HG03439 (cell line): ENCODE data around the gene CCND1.
A peak's percentile ranks its signal among the peaks of the same experiment; 100 is the strongest.

Experiments
- ATAC-seq: cut with Tn5 transposase; IDR thresholded peaks from one replicate; pipeline ENCODE4 v1.9.1; 2021; ENCODE audit warnings: mild to moderate bottlenecking, moderate library complexity; ENCODE audit not compliant: unreplicated experiment

Gene CCND1

DNA sequence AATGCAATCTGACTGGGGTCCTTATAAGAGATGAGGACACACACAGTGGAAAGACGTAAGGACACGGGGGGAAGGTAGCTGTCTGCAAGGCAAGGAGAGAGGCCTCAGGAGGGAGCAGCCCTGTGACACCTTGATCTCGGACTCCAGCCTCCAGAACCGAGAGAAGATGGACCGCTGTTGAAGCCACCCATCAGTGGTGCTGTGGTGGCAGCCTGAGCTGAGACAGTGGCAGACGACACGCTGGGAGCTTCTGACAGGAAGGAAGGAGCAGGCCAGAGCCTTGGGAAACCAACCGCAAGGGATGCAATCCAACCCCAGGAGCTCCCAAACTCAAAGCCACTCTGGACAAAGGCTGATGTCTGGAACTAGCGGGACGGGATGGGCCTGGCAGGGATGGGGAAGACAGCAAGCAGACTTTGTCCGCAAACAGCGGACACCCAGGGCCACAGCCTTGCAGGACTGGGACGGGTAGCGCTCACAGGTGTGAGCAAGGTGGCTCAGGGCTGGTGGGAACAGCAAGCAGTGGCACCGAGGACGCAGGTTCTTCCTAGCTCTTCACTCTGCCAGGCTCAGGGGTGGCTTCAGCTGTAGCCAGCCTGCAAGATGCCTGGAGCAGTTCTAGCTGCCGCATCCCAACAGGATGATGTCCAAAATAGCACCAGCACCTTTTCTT lies 23.3 kb downstream of the CCND1 start:
- no peak for ATAC-seq

DNA sequence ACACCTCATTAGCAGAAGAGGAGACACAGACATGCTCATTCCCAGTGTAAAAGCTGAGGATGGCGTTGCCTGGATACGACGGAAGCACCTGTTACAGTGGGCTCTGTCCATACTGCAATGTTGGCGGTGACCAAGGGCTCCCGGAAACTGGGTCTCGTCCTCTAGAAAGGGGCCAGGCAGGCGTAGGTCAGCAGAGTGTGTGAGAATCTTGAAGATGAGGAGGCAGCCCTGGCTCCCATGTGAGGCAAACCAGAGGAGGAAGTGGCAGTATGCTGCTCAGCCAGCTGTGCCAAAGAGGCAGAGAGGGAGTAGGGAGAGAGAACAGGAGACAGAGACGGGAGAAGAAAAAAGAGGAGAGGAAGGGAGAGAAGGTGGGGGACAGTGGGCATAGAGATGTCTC lies 23.9 kb downstream of the CCND1 start:
- no peak for ATAC-seq

DNA sequence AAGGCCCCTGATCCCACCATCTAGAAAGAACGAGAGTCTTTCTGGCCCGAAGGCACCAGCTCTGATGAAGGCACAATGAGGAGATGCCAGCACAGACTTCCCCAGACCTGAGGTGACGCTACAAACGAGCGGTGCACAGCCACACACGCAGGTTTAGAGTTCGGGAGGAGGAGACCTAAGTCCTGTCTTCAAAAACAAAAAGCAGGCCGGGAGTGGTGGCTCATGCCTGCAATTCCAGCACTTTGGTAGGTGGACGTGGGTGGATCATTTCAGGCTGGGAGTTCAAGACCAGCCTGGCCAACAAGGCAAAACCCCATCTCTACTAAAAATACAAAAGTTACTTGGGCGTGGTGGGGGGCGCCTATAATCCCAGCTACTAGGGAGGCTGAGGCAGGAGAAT lies 24.7 kb downstream of the CCND1 start:
- no peak for ATAC-seq

DNA sequence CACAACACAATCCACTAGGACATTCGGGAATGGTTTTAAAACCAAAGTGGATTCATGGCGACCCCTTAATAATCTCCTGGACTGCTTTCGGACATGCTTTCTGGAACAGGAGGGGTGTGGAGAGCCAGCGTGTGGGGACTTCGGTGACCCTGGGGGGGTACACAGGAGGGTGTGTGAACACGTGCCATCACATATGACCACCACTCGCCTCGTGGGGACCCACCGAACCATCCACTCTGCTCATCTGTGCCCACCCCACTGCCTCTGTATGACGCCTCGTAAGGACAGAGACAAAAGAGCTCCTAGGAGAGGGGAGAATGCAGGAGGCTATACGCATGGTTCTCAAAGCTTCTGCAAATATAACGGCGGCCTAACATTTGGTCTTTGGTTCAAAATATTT lies 25.3 kb downstream of the CCND1 start:
- ATAC-seq, result no peak

DNA sequence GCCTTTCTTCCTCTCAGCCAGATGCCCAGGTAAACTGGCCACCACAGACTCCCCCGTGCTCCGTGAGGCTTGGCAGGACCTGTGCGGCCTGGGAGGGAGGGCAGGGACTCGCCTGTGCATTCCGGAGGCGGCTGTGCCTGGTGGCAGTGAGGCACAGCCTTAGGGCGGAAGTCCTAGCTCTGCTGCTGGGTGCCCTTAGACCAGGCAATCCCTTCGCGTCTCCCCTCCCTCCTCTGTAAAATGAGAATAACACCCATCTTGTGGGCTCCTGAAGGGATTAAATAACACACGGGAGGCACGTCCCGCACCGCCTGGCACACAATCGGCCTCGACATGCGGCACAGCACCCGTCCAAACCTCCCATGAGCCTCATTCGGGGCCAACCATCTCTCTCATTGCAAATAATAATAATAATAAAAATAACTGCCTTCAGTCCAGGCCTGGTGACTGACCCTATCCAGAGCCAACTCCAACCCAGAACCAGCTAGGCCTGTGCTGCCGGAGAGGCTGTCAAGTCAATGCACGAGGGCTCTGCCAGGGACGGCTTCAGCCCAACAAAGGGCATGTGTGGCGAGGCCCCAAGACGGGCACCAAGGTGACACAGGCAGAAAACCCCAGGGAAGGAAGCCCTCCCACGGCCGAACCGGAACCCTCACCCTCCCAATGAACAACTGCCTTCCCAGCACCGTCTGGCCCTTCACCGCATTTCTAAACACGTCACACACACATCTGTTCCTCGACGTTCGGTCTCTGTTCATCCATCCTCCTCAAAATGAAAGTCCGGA lies 26.0 kb downstream of the CCND1 start:
- ATAC-seq, result no peak

DNA sequence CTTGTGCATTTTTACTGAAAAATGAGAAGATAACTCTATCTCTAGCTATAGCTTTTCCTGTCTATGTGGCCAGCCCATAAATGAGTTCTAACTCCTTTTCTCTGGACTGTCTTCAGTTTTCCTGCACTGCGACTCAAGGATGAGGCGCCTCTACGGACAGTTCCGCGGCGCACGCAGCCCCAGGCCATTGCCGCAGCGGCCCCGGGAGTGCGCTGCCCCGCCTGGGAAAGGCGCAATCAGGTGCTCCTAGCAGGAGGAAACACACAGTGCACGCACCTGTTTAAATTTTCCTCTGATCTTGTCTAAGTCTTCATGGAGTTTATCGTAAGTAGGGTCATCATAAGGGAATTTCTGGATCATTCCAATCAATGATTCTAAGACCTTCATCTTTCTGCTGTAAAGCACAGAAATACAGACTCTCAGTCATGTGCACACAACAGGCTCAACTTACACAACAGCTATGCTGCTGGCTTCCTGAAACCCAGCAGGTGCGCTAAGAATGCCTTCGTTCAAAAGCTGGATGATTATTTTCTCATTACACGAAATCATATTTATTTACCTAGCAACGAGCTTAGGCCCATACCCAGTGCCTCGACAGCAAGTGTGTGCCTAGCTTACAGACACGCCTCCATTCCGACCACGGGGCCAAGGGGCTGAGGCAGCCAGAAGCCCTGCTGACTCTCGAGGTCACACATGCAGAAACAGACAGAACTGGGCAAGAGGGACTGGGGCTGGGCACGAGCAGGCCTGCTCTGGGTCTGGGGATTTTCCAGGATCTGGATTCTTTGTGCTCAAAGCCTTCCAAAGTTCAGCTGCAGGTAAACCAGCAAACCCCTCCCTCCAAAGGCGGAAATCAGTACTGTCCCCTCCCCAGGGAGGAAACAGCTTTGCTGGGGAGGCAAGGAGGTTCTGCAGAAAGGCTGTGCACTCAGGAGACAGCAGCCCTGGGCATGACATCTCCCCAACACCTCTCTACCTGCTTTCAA lies 27.0 kb downstream of the CCND1 start:
- ATAC-seq, result no peak

DNA sequence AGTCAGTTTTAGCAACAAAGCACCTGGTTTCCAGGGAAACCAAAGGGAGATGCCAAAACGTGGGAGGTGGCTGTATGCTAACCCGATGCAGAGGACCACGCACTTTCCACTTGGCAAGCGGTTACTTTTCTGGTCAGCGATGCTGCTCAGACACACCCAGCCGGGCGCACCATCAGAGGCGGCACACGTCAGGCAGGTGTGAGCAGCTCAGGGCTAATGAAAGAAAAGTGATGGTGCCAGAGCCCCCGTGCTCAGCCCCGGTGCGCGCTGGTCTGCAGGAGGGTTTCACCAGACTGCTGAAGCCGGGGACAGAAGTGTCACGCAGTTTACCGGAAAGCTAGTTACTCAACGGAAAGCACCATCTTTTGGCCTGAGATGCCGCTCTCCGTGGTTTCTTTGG lies 28.5 kb downstream of the CCND1 start:
- no peak for ATAC-seq

DNA sequence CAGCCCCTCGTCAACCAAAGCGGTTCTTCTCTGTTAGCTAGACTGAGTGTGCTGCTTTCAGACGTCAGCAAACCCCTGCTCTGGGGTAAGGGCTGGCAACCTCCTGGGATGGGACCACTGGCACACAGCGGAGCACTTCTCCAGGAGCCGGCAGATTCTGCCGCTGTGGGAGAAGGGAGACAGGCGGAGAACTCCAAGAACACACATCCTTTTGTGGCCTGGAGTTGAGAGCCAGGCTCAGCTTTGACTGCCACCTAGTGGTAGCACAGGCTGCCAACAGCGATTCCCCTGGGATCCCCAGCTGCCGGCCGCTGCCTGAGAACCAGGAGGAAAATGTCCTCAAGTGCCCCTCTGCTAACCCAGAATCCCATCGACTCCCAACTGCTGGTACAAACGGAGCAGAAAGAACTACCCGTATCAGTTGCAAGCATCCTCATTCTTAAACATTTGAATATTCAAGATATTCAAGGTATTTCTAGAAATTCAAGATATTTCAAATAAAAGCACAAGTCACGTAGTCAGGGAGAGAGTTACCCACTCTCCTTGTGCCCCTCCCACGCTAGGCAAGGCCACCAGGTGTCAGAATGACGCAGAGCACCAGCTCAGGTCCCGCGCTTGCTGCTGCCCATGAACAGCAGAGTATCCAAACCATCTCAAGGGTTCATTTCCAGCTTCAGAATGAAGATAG lies 29.3 kb downstream of the CCND1 start:
- ATAC-seq, result no peak

DNA sequence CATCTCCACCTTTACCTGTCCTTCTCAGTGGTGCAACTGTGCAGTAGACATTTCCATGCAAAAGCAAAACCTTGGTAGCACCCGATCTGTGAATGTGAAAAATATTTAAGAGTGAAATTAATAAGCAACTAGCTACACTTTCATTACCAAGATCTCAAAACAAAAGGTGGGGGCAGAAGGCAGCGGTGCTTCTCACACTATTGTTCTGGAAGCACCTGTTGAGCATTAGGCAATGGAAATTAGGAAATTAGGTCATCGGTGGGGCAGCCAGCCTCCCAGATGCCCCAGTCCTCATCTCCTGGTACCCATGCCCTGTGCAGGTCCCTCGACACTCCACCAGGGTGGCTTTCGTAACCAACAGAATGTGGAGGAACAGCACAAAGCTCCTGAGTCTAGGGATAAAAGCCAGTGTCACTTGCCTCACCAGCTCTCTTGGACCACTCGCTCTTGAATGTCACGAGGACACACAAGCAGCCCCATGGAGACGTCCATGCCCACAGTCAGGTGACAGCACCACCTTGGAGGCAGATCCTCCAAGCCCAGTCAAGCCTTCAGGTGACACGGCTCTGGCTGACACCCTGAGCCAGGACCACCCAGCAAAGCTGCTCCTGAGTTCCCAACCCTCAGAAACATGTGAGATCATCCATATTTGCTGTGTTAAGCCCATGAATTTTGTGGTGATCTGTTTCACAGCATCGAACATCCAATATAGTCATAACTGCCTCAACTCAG lies 30.9 kb downstream of the CCND1 start:
- ATAC-seq, result no peak

DNA sequence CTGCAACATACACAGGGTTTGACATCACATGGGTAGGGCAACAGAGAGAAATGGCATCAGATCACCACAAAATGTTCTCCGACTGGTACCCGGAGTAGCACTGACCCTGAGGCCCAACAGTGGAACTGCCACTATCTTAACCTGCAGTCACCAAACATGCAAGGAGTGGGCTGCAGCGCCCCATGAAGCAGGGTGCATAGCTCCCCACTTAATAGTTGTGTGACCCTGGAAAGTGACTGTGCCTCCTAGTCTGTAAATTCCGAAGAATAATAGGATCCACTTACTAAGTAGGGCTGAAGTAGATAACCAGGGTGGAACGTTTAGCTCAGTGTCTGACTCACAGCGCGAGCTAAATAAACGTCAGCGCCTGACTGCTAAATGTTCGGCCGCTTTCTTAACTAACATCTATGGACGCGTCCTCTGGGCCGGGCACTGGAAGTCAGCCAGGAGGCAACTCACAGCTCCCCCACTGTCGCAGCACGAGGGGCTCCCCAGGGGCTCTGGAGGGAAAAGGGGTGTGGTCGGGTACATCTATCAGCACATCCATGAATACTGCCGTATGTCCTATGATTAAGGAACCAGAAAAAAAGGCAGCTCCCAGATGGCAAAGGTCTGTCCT lies 33.4 kb downstream of the CCND1 start:
- ATAC-seq, result no peak

DNA sequence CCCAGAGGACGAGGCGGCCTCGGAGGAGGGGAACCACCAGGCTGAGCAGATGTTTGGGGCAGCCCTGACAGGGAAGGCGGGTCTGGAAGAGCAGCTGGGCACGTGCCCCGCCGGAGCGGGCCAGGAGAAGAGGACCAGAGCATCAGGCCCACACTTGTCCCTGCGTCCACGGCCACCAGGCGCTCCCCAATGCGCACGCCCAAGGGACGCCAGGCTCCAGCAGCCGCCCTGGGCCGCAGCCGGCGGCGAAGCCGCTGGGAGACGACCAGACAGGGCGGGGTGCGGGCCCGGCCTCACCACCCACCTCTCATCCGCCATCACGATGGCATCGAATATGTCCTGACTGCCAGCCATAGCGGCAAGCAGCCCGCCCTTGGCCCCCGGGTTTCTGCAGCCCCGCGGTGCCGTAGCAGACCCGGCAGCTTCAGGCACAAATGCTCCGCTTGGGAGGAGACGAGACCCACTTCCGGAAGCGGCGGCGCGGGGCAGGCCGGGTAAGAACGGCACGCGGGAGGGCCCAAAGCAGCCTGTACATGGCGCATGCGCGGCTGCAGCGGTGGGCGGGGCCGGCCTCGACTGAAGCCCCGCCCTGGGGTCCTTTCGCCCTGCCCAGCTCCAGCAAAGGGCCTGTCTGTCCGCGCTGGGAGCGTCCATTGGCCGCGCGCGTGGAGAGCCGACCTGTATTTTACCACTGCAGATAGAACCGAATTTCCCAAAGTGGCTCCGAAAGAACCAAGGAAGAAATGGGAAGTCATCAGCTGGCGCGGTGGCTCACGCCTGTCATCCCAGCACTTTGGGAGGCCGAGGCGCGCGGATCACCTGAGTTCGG lies 34.1 kb downstream of the CCND1 start, which contains the start of gene LTO1:
Gene LTO1 (minus strand): TSS at position 468 of the 829 bp plus-strand sequence. CDS start 114 bp downstream, at position 354.
- ATAC-seq, result peak; percentile 89

DNA sequence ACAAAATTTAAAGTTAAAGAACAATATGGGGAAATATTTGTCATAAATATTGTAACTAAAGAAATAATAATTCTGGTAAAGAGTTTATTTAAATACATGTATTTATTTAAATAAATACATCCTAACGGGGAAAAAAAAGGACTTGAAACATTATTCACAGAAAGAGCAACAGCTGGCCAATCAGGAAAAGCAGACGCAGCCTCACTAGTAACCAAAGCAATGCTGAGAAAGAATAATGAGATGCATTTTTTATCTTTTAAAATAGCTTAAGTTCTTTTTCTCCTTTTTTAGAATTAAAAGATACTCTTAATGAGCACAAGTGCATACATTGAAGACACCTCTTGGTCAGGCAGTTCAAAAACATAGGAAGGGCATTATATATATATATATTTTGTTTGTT lies 36.8 kb downstream of the CCND1 start:
- ATAC-seq, result no peak

DNA sequence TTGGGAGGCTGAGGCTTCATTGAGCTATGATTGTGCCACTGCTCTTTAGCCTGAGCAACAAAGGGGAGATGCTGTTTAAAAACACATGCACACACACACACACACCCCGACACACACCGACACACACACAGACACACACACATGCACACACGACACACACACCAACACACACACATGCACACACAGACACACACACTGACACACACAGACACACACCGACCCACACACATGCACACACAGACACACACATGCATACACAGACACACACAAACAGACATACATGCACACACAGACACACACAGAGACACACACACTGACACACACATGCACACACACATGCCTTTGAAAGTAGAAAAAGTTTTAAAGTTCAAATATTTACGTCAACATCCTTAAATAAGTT lies 39.7 kb downstream of the CCND1 start:
- ATAC-seq, result no peak

DNA sequence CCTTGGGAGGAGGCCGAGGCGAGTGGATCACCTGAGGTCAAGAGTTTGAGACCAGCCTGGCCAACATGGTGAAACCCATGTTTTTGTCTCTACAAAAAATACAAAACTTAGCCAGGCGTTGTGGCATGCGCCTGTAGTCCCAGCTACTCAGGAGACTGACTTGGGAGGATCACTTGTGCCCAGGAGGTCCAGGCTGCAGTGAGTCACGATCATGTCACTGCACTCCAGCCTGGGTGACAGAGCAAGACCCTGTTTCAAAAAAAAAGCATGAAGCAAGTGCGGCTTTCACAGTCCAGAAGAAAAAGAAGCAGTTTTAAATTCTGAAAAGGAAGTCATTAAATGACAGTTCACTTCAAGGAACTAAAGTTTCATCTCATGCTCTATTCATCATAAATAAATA lies 41.3 kb downstream of the CCND1 start:
- no peak for ATAC-seq

DNA sequence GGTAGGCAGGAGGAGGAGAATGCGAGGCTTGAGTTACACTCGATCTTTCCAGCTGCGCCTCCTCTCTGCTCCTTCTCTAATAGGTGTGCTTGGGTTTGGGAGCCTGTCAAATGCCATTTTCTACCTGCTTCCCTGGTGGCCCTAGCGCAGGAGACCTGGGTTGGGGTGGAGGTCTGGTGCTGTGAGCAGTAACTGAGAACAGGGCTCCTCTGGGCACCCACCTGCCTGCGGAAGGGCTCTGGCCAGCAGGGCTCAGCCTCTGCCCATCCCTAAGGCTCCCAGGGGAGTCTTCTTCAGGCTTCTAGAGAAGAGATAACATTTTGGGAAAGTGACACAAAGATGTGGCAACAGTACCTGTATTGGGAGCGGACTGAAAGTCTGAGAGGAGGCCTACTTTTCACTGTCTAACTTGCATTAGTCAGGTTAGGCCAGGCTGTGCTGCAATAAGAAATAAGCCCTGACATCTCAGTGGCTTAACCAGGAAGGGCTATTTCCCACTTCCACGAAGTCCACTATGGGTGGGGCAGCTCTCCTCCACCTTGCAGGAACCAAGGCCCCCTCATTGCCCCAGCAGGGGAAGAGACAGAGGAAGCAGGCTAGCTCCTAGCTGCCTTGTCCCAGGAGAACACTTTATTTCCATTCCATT lies 41.8 kb downstream of the CCND1 start:
- no peak for ATAC-seq

DNA sequence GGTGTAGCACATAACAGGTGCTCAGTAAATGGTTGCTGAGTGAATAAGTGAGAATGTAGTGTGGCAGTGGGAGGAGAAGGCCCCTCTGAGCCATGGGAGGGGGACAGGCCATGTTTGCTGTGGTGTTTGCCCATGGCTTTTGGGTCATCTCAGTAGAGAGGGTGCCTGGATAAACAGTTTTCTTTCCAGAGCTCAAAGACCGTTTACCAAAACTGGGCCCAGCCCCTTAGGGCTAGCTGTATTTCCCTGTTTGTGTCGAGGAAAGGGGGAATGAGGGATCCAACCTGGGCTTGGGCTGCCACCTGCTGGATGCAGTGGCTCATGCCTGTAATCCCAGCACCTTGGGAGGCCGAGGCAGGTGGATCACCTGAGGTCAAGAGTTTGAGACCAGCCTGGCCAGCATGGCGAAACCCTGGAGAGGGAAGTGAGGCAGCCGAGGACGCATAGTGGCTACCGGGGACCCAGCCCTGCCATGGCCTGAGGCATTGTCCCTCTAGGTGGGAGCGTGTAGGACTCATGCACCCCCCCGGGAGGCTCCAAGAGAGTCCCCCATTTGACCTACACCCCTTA lies 42.9 kb downstream of the CCND1 start:
- ATAC-seq, result no peak

DNA sequence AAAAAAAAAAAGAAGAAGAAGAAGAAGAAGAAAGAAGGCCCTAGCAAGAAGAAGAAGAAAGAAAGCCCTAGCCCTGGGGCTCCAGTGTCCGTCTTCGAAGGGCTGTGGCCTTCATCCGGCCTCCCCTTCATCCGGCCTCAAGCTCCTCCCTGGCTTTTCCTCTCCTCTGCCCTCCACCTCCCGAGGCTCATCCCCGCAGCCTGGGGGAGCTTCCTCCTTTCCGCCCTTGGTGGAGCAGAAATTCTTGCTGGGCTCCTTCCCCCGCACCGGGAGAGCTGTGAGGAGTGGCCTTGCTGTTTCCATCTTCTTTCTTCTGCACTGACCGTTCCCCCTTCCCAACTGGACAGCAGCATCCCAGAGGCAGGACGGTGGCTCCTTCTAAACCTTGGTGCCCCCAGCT lies 43.7 kb downstream of the CCND1 start:
- no peak for ATAC-seq

DNA sequence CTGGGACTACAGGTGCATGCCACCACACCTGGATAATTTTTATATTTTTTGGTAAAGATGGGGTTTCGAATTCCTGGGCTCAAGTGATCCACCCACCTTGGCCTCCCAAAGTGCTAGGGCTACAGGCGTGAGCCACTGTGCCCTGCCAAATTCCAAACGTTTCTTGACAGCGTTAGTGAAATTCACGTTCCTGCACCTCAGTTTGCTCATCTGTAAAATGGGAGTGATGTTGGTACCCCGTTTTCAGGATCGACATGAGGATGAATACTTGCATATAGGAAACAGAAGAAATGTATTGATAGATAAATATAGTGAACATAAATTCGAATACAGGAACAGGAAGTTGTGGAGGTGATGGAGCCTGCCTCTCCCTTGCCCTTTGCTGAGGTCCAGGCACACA lies 44.4 kb downstream of the CCND1 start:
- no peak for ATAC-seq
